RKO (cell line): ENCODE measurements around the gene PISD.
"Not testable (repeated sequence)": the region's sequence is repeated elsewhere in the genome, so short reads cannot be mapped to it uniquely, and the experiment has no call there.

ENCODE experiments used
- DNase-seq: peaks from one replicate; pipeline ENCODE4 v3.0.0-alpha.2; 2016; ENCODE audit warnings: low spot score

The PISD gene

GRCh38 chr22:31607696-31608095 is 54.3 kb downstream of the PISD start:
- no peak for DNase-seq

- DNase-seq = no peak
Measured at GRCh38 chr22:31605851-31606585, 56.0 kb downstream of the PISD start.

DNA sequence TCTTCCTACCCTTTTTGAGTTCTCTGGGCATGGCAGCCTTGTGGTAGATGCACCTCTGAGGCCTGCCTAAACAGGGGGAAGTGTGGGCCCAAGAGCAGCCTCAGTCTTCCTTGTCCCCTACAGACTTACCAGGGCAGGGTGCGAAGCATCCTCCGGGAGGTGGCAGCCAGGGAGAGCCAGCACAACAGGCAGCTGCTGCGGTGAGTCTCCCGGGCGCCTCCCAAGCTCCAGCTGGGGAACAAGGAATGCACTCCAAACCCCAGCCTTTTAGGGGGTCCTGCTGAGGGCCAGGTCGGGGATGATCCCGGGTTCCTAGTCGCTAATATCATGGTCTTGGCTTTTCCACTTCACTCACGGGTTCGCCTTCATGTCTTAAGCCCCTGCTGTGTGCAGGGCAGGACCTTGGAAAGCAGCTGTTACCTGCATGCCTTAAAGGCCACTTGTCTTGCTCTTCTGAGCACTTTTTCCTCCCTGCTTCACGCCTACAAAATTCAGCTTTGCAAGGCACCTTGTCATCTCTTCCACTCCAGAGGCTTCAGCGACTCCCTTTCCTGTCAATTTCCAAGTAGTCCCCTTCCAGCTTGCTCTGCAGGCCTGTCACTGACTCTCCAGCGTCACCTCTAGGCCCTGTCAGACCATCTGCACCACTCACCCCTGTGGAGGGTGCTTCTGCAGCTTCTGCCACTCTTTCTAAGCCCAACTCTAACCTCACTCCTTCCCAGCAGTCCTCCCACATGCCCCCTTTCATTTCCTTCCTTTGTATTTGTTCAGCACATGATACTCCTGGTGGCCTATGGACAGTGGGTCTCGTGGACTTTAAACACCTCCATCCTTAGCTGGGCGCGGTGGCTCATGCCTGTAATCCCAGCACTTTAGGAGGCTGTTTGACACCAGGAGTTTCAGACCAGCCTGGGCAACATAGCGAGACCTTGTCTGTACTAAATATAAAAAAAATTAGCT is 57.0 kb downstream of the PISD start:
- DNase-seq = no peak

DNA sequence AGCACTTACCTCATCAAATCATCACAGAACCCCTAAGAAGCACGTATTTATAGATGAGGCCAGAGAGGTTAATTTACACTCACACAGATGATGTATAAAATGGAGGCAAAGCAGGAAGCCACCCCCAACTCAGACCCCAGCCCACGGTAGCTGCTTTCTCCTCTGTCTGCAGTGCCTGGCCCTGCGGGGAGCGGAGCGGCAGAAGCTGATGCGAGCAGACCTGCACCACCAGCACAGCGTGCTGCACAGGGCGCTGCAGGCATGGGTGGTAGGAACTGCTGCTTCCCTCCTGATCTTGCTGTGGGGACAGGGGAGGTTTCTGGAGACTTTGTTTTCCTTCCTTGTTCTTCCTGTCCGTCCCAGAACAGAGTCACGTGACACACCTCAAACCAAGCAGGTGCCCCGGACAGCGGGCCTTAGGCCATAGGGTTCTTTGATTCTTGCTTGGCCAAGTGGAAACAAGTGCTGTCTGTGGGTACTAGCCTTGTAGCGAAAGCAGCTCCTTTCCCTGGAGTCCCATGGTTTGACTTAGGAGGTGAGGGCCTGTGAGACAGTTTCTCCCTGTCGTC is 57.8 kb downstream of the PISD start:
- DNase-seq = no peak

DNA sequence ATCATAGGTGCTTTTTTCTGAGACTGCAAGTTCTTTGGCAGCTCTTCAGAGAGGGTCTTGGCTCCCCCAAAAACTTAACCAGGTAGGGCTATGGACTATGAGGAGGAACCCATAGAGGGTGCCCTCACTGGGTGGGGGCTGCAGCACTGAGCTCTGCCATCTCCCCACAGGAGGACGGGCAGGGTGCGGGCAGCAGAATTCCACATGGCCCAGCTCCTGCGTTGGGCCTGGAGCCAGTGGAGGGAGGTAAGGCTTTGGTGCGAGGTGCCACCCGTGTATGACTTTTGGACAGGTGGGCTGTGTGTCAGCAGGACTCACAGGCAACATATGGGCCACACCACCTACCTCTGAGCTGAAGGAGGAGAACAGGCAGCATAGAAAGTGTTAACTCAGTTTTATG is 58.4 kb downstream of the PISD start:
- no peak for DNase-seq

DNA sequence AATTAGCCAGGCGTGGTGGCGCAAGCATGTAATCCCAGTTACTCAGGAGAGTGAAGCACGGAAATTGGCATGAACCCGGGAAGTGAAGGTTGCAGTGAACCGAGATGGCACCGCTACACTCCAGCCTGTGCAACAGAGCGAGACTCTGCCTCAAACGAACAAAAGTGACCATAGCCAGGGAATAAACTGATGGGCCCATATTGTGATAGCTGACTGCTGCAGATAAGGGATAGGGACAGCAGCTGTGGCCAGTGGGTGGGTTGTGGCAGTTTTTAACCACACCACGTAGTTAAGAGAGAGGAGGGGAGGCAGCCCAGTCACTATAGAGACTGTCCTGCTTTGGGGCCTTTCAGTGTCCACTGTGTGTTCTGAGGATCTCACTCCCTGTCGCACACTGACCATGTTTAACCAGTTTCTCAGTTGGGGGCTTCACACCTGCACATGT is 58.9 kb downstream of the PISD start:
- no peak for DNase-seq

- DNase-seq = no peak
Measured at GRCh38 chr22:31602259-31602952, 59.6 kb downstream of the PISD start.

DNA sequence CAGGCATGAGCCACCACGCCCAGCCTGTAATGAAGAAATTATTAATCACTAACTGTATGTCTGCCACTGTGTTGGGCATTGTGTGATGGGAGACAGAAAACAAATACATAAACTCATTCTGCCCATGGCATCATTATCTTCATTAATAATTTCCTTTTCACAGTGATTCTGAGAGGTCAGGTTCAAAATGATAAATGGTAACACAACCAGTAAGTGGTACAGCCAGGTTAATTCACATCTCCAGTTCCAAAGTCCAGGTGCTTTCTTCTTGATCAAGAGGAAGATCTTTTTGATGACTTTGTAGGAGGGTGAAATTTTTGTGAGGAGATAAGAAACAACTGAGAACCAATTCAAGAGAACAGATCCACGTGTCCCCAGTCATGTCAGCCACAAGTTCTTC is 66.7 kb downstream of the PISD start:
- DNase-seq = no peak

DNA sequence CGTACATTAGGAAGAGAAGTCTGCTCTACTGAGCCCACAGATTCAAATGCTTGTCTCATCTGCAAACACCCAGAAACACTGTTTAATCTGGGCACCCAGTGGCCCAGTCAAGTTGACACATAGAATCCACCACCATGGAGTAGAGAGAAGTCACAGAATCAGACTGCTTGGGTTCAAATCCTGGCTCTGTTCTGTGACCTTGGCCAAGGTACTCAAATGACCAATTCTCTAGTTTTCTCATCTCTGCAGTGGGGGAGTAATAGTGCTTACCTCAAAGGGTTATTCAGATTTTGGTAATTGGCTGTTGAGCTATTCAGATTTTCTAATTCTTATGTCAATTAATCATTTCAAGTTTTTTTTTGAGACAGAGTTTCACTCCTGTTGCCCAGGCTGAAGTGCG is 71.9 kb downstream of the PISD start:
- DNase-seq = not testable (repeated sequence)

GRCh38 chr22:31588970-31589675 is 72.9 kb downstream of the PISD start:
- DNase-seq = no peak

GRCh38 chr22:31586137-31586920 is 75.7 kb downstream of the PISD start:
- DNase-seq = no peak

- no peak for DNase-seq
Measured at GRCh38 chr22:31585161-31585859, 76.7 kb downstream of the PISD start.

DNA sequence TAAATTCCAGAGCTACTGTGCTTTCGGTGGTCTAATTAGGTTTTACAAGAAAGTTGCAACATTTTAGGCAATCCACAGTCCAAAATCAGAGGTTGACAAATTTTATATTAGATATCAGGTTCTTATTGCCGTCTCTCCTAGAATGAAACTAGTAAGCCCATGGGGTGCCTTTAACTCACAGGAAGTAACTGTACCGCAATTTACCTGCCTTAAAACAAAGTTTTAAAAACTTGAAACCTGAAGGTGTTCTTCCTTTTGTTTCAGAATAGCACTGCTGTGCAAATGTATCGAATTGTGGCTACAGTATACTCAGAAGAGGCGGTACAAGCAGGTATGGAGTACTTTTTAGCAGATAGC is 77.2 kb downstream of the PISD start:
- no peak for DNase-seq

GRCh38 chr22:31583861-31584485 is 78.0 kb downstream of the PISD start:
- DNase-seq = no peak

DNA sequence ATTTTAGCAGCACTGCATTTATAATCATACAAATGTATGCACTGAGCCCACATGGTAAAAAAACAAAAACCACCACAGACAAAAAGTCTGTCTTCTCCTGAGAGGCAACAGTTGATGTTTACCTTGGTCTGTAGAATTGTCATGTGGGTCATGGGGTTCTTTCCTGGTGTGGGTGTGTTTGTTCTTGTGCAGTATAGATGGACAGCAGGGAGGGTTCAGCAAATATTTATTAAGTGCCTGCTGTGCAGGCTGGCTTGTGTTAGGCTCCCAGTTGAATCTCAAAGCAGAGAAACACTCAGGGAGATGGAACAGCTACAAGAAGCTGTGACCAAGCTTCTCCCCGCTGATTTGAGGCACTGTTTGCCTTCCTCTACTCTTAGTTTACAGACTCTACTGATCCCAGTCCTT is 82.2 kb downstream of the PISD start:
- no peak for DNase-seq

GRCh38 chr22:31578171-31578570 is 83.8 kb downstream of the PISD start:
- no peak for DNase-seq

GRCh38 chr22:31577711-31578110 is 84.3 kb downstream of the PISD start:
- DNase-seq = no peak

- no peak for DNase-seq
Measured at GRCh38 chr22:31575190-31575589, 86.8 kb downstream of the PISD start.

DNA sequence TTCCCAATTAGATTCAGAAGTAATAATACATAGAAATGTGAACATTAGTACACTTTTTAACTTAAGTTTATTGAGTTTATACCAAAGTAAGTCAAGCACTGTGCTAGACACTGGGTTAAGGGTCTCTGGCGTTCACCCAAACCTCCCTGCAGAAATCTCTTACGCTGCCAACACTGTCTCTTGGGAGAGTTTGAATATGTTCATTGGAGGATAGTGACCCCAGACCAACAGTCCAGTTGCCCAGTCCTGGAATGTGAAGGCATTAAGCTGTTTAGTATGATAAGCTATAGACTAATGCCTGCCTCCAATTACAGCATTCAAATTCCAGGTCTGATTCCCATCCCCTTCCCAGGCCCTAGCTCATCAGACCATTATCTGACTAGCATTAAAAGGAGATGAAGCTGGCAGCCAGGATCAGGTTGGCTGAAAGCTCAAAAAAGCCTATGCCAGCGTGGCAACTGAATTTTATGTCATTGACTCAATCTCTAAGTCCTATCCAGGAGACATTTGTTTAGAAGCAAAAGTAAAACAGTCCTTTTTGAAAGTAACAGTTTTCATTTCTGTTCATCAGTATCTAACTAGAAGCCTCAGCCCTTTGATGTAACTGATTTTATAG is 87.9 kb downstream of the PISD start:
- DNase-seq = no peak
